Ovary (tissue), 3 donors: ENCODE results near the gene EFEMP1.

ENCODE experiments used
- EP300 ChIP-seq: sonication (generic); formaldehyde crosslinking; IDR thresholded peaks from one replicate; pipeline ENCODE4 v1.6.1; 2017; ENCODE audit warnings: antibody characterized with exemption
- POLR2A ChIP-seq: fragments of 450-650 bp; IDR thresholded peaks from one replicate; pipeline ENCODE4 v1.6.1; 2017; ENCODE audit warnings: antibody characterized with exemption, mild to moderate bottlenecking, moderate library complexity
- TF ChIP-seq, protein P1 (sequence below), 3 donors: fragments of 450-650 bp in 2 of 3; fragments of 200-600 bp in 1 of 3; IDR thresholded peaks; one replicate each; pipeline versions ENCODE4 v1.5.1 to v1.8.0; 2016 to 2022; ENCODE audit warnings: antibody characterized with exemption in 3 of 3, mild to moderate bottlenecking in 1 of 3
- donor health status: DM: no; HTN: no; CAD: no.

DNA sequence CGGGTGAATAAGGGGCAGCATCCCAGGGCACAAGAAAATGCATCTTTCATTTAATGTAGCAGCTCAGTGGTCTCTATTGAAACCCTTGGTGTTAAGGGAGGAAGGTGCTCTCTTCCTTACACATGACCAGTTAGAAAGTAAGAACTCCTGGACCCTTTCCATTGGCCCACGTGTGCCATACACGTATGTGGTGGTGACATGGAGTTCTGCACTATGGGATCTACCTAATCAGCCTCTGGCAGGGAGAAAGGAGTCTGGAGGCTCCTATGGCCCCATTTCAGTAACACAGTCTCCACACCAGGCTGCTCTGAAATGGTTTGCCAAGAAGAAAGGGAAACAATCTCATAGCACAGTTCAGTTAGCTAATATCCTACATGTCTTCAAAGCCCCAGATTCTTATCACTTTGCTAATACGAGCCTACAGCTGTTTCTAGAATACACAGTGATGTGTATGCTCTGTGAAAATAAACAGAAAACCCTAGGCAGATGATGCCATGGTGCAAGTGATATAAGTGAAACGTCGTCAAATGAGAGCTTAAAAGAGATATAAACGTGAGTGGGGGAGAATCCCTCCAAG, 7.0 kb downstream of the EFEMP1 start:
- TF ChIP-seq, protein P1, sequence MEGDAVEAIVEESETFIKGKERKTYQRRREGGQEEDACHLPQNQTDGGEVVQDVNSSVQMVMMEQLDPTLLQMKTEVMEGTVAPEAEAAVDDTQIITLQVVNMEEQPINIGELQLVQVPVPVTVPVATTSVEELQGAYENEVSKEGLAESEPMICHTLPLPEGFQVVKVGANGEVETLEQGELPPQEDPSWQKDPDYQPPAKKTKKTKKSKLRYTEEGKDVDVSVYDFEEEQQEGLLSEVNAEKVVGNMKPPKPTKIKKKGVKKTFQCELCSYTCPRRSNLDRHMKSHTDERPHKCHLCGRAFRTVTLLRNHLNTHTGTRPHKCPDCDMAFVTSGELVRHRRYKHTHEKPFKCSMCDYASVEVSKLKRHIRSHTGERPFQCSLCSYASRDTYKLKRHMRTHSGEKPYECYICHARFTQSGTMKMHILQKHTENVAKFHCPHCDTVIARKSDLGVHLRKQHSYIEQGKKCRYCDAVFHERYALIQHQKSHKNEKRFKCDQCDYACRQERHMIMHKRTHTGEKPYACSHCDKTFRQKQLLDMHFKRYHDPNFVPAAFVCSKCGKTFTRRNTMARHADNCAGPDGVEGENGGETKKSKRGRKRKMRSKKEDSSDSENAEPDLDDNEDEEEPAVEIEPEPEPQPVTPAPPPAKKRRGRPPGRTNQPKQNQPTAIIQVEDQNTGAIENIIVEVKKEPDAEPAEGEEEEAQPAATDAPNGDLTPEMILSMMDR (IDR thresholded peaks at IDR 0.05) = no peak
- TF ChIP-seq POLR2A (no peak), EP300 (no peak)
